ENCODE results near the gene FARP1.

GRCh38 chr13:98403076-98403475 lies 260.2 kb downstream of the FARP1 start:
- TF ChIP-seq CTCF (IDR thresholded peaks at IDR 0.05) = no peak
- TF ChIP-seq POLR2A (IDR thresholded peaks at IDR 0.05) = no peak
